GOT3 (cell line): ENCODE results near the gene ACTR2.
"Not testable (repeated sequence)": the region's sequence is repeated elsewhere in the genome, so short reads cannot be mapped to it uniquely, and the experiment has no call there.

ENCODE experiments used
- DNase-seq: peaks from one replicate; lab custom pipeline; 2025; ENCODE audit warnings: mixed read lengths; lab: John Stamatoyannopoulos, UW

ACTR2 gene

DNA sequence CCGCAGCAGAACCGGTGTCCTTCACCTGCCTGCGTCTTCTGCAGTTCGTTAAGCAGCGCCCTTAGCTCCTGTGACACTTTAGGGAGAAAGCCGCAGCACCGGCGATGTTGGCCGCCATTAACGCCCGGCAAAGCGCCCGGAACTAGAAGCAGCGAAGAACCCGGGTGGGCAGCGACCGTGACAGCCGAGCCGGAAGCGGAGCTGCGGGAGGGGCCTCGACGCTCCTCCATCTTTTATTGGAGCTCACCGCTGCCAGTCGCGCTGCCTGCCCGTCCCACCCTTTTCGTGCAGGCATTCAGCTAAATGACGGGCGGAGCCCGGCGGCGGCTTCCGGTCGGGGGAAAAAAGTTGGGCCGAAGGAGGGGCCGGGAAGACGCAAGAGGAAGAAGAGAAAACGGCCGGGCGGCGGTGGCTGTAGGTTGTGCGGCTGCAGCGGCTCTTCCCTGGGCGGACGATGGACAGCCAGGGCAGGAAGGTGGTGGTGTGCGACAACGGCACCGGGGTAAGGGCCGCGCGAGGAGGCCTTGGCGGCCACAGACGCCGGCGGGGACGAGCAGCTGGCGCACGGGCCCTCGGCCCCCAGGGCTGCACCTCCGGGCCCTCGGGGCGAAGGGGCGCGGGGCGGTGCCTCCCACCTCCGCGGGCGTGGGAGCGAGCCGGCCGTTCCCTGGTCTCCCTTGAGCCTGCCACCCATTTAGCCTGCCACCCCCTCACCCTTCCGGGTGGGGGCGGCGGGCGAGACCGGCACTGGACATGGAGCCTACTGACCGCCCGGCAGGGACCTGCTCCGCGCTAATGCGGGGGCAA lies at the start of gene ACTR2:
TSS of gene ACTR2 (plus strand) at position 376 of the 807 bp plus-strand sequence. CDS start at position 455, 79 bp downstream.
- peak; percentile 79 for DNase-seq

DNA sequence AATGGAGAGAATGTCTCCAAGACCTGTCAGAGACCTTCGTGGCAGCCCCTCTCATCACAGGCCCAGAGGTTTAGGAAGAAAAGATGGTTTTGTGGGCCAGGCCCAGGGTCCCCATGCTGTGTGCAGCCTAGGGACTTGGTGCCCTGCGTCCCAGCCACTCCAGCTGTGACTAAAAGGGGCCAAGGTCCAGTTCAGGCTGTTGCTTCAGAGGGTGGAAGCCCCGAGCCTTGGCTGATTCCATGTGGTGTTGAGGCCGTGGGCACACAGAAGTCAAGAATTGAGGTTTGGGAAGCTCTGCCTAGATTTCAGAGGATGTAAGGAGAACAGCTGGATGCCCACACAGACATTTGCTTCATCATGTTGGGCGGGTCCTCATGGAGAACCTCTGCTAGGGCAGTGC lies 45.1 kb upstream of the ACTR2 start:
- no peak for DNase-seq

DNA sequence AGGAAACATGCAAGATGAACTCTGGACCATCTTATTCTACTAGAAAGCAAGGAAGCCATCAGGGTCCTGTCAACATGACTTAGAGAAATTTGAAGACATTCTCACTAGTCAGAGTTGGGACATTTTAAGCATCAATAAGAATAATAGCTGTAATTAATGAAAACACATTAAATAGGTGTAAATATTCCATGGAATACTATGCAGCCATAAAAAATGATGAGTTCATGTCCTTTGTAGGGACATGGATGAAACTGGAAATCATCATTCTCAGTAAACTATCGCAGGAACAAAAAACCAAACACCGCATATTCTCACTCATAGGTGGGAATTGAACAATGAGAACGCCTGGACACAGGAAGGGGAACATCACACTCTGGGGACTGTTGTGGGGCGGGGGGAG lies 44.2 kb upstream of the ACTR2 start:
- DNase-seq = not testable (repeated sequence)

DNA sequence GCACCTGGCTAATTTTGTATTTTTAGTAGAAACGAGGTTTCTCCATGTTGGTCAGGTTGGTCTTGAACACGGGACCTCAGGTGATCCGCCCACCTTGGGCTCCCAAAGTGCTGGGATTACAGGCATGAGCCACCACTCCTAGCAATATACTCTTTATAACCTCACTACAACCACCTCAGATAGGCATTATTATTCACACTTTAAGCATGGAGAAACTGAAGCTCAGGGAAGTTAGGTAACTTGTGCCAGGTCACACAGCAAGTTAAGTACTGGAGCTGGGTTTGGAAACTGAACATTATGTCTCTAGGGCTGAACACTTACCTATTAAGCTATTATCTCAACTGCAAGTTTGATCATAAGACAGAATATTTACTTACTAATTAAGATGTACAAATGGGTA lies 42.6 kb upstream of the ACTR2 start:
- no peak for DNase-seq

DNA sequence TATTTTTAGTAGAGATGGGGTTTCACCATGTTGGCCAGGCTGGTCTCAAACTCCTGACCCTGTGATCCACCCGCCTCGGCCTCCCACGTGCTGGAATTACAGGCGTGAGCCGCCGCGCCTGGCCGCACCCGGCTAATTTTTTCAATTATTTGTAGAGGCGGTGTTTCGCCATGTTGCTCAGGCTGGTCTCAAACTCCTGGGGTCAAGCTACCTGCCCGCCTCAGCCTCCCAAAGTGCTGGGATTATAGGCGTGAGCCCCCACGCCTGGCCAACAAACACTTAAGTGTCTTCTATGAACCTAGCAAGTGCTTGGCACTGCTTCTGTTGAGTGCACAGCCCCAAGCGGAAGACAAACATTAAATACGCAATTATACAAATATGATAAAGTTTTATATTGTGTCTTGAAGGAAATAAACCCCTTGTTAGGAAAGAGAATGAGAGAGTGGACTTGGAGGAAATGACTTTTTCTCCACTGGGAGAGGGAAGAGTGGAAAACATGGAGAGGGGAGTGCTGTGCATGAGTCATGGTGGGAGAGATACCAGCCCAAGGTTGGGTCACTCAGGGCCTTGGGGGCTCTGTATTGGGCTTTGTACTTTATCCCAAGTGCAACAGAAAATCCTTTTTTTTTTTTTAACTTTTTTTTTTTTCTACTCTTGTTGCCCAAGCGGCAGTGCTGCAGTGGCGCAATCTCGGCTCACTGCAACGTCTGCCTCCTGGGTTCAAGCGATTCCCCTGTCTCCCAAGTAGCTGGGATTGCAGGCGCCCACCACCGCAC lies 41.4 kb upstream of the ACTR2 start:
- no peak for DNase-seq

DNA sequence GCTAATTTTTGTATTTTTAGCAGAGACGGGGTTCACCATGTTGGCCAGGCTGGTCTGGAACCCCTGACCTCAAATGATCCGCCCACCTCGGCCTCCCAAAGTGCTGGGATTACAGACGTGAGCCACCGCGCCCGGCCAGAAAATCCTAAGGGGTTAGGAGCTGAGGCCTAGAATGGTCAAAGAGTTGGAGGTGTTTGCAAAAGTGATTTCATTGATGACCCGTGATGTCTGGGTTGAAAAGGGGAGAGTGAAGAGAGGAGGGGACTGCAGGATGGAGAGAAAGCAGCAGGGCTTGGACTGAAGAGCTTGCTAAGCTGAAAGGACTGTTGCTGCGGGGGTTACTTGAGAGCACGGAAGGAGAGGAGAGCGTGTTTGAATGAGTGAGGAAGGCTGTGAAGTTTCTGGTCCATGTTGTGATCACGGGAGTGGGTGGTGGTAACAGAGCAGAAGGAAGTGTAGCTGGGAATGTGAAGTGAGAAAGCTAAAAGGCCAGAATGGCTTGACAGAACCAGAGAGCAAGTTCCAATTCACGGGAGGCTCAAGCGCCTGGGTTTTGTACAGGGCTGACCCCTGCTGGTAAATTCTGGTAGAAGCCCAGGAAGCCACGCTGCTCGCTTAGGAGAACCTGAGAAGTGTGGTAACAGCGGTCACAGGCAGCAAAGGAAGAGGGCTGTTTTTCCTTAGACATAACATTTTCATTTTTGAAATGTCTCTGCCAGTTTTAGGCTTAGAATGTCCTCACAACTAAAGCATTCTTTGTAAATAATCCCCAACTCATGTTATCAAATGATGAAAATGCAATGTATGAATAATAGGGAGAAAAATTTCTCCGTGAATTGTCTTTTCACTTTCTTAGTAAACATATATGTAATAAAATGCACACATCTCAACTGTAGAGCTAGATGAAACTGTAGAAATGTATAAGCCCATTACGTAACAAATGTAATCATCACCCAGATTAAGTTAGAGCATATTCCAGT lies 40.5 kb upstream of the ACTR2 start:
- peak; percentile 17 for DNase-seq

DNA sequence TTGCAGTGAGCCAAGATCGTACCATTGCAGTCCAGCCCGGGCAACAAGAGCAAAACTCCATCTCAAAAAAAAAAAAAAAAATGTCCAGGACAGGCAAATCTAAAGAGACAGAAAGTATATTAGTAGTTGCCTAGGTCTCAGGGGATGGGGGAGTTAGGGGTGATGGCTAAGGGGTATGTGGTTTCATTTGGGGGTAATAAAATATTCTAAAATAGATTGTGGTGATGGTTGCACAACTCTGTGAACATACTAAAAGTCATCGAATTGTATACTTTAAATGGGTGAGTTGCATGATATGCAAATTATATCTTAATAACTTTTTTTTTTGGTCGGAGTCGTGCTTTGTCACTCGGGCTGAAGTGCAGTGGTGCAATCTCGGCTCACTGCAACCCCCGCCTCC lies 34.2 kb upstream of the ACTR2 start:
- no peak for DNase-seq

DNA sequence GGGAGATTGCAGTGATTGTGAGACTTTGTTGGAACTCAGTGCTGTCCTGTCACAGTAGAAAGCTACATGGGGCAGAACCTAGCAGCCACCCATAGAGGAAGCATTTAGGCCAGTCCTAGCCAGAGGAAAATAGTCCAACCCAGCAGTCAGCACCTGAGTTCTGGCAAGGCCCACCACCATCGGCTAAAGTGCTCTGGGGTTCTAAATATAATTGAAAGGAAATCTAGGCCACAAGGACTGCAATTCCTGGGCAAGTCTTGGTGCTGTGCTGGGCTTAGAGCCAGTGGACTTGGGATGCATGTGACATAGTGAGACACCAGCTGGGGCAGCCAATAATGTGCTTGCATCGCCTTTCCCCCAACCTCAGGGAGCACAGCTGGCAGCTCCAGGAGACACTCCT lies 28.9 kb upstream of the ACTR2 start:
- DNase-seq = no peak

DNA sequence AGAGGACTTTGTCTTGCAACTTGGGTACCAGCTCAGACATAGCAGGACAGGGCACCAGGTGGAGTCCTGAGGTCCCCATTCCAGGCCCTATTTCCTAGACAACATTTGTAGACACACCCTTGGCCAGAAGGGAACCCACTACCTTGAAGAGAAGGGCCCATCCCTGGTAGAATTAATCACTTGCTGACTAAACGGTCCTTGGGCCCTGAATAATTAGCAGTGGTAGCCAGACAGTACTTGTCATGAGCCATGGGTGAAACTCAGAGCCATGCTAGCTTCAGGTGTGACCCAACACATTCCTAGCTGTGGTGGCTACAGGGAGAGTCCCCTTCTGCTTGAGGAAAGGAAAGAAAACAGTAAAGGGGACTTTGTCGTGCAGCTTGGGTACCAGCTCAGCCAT lies 28.5 kb upstream of the ACTR2 start:
- no peak for DNase-seq

DNA sequence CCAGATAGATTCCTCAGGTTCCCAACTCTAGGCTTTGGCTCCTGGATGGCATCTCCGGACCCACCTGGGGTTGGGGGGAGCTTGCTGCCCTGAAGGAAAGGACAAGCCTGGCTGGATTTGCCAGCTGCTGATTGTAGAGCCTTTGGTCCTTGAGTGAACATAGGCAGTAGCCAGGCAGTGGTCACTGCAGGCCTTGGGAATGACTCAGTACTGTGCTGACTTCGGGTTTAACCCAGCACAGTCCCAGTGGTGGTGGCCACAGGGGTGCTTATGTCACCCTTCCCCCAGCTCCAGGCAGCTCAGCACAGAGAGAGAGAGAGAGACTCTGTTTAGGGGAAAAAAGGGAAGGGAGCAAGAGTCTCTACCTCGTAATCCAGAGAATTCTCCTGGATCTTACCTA lies 27.7 kb upstream of the ACTR2 start:
- no peak for DNase-seq

DNA sequence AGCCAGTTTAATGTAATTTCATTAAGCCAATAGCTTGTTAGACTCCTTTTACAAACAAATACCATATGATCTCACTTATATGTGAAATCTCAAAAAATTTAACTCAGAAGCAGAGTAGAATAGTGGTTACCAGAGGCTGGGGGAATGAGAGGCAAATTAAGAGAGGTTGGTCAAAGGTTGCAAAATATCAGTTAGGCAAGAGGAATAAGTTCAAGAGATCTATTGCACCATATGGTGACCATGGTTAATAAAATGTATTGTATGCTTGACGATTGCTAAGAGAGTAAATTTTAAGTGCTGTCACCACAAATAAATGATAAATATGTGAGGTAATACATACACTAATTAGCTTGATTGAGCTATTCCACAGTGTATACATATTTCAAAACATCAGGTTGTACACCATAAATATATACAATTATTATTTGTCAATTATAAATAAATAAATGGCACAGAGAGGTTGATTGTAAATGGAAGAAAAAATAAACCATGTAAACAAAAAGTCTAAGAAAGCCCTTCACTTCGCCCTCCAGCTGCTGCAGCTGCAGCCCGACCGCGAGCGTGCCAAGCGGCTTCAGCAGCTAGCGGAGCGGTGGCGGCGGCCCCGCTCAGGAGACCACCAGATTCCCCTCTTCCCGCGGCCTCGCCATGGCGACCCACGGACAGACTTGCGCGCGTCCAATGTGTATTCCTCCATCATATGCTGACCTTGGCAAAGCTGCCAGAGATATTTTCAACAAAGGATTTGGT lies 23.0 kb upstream of the ACTR2 start:
- DNase-seq = no peak

DNA sequence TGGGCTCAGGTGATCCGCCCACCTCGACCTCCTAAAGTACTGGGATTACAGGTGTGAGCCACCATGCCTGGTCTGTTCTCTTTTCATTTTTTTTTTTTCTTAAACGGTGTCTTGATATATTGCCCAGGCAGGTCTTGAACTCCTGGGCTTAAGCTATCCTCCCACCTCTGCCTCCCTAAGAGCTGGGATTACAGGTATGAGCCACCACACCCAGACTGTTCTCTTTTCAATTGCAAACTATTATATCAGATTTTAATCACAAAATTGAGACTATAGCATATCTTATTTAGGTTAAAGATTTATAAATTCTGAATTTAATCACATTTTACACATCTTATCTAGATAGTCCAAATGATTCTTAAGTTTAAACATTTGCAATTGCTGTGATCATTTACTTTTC lies 15.5 kb upstream of the ACTR2 start:
- DNase-seq = no peak

DNA sequence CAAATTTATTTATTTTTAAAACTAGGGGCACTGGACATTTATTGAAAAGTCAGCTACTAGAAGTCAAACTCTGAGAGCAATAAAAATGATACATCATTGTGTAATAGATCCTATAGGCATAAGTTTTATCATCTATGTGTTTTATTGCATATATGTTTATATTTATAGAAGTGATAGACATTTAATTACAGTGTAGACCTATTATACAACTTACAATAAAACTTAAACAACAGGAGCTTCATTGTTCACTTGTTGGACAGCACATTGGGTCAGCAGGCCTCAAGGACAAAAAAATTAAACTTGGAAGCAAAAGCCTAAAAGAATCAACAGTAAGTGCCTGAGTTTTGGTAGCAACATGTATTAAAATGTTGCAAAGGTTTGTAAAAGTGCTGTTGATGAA lies 15.0 kb upstream of the ACTR2 start:
- no peak for DNase-seq

DNA sequence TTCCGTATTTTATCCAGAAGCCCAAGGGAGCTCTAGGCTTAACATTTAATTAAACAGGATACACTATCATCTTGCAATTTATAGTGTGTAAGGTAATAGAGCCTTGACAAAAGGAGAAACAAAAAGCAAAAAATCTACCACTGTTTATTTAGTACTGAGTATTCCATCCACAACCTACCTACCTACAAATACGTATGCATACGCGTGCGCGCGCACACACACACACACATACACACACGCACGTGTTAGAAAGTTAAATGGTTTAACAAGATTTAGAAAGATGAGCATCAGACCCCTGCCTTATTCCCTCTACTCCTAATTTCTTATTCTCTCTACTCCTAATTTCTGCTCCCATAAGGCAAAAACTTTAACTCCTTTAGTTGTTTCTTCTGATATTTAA lies 14.6 kb upstream of the ACTR2 start:
- no peak for DNase-seq

DNA sequence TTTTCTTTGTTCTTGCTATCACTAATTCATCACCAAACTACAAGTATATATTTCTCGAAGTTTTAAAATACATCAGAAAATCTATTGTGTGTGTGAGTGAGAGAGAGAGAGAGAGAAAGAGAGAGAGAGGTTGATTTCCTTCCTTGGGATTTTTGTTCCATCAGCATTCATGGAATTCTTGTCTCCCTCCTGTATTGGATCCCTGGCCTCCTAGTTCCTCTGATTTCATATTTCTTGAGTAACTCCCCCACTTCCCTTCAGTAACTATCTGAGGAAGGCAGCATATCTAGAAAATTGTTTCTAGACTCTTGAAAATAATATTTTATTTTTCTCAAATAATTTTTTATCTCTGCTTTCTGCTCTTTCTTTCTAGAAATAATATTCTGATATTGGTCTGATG lies 13.3 kb upstream of the ACTR2 start:
- DNase-seq = no peak

DNA sequence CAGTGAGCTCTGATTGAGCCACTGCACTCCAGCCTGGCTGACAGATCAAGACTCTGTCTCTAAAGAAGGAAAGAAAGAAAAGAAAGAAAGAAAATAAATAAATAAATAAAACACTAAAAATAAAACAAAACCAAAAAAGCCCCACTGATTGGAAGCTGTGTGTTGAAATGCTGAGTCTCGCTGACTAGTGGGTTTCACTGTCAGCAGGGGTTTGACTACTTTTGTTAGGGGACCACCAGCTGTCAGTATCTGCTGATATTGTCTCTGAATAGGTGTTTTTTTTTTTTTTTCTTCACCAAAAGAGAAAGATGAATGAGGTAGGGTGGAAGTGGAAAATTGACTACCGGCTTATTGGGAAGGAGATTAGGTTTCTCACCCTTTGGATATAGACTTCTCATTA lies 12.8 kb upstream of the ACTR2 start:
- no peak for DNase-seq

DNA sequence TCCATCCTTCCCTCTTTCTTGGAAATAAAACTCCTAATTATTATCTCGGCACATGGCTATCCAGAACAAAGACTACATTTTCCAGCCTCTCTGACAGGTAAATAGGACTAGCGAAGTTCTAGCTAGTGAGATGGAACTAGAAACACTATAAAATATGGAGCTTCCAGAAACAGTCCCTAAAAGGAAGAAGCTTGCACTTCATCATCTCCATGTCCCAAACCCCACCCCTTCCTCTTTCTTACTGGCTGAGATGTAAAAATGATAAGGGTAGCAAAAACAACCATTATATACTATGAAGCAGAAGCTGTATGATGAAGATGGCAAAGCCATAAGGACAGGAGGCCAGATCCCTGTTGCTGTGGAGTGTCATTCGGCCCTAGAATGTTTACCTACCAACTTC lies 11.7 kb upstream of the ACTR2 start:
- DNase-seq = no peak

DNA sequence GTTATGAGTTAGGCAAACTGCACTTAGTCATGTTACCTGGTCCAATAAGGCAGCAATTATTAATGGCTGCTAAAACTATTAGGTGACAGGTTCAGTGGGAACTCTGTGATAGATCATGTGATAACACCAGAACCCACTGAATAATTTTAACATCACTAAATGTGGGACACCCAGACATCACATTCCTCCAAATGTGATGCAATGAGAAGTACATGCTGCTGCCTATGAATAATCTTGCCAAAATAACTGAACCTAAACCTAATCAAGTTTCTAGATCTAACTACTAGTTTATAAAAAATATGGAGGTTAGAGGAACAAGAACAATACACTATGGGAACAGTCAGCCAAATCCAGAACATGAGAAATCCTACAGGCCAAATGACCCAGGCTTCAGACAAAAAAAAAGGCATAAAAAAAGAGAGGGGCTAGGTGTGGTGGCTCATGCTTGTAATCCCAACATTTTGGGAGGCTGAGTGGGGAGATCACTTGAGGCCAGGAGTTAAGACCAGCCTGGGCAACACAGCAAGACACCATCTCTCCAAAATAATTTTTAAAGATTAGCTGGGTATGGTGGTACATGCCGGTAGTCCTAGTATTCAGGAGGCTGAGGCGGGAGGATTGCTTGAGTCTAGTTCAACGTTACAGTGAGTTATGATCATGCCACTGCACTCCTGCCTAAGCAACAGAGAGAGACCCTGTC lies 7.0 kb upstream of the ACTR2 start:
- no peak for DNase-seq

DNA sequence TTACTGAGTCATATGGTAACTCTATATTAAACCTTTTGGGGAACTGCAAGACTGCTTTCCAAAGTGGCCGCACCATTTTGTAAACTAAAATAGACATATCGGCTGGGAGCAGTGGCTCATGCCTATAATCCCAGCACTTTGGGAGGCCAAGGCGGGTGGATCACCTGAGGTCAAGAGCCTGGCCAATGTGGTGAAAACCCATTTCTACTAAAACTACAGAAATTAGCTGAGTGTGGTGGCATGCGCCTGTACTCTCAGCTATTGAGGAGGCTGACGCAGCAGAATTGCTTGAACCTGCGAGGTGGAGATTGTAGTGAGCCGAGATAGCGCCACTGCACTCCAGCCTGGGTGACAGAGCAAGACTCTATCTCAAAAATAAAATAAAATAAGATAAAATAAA lies 6.4 kb upstream of the ACTR2 start:
- not testable (repeated sequence) for DNase-seq

DNA sequence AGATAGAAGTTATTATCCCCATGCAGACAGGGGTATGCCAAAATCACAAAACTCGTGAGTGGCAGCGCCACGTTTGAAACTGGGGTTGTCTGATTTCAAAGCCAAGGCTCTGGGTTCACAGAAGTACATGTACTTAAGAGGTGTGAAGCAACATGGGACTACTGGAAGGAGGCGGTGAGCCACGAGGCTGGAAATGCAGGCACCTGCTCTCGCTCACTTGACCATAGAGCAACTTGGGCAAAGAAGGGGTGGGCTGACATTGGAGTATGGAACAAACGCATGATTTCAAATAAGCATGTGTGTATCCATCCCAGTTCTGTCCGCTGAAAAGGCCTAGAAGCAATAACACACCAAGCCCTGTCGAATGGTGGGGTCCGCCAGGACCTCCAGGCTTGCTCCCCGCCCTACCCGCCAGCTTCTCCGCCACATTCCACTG lies 593 bp upstream of the ACTR2 start:
- no peak for DNase-seq

DNA sequence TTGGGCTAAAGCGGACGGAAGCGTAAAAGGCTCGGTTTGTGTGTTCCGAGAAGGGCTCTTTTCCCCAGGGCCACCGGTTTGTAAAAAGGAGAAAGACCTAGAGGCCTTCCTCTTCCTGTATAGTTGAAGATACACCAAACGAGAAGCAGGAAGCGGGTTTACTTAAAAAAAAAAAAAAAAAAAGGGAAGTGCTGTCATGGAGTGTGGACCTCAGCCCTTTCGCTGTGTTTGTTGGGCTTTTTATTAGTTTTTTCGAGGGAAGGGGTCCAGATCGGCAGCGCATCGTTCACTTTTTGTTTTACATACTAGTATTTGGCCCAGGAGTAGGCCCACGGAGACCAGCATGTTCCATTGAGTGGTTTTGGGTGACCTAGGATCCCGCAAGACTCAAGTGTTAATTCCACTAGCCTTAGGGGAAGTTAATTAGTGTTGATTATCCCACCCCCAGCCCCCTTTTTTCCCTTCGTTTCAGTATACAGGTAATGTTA lies 676 bp downstream of the ACTR2 start:
- DNase-seq = no peak
